Upper lobe of right lung (tissue), 1 donor: ENCODE measurements around the gene PKMYT1. TPM values are rescaled to one million over a fixed set of nuclear protein-coding genes. Genes with fewer than 3 reads are reported as not detected.

Source experiments
- ATAC-seq: fragments of 200-7000 bp; cut with Tn5 transposase; one replicate; pipeline ENCODE4 v1.9.1; 2020; ENCODE audit warnings: mild to moderate bottlenecking, moderate library complexity
- DNase-seq: peaks from one replicate; pipeline ENCODE4 v3.0.0-alpha.2; 2020
- H3K27ac ChIP-seq: fragments of 200-600 bp; one replicate; pipeline ENCODE4 v1.8.0; 2022
- H3K27me3 ChIP-seq: fragments of 200-600 bp; one replicate; pipeline ENCODE4 v1.8.0; 2022; ENCODE audit warnings: mild to moderate bottlenecking
- H3K36me3 ChIP-seq: fragments of 200-600 bp; one replicate; pipeline ENCODE4 v1.8.0; 2022
- H3K4me1 ChIP-seq: fragments of 200-600 bp; one replicate; pipeline ENCODE4 v1.8.0; 2022
- H3K4me3 ChIP-seq: fragments of 200-600 bp; one replicate; pipeline ENCODE4 v1.8.0; 2022; ENCODE audit warnings: mild to moderate bottlenecking
- H3K9me3 ChIP-seq: fragments of 200-600 bp; one replicate; pipeline ENCODE4 v1.8.0; 2022
- intact Hi-C: fragments of 100-400 bp; cut with DNase I; formaldehyde crosslinking; loops from one replicate; pipeline ENCODE4 v1.11.0; 2022
- total RNA-seq: library from RNA; stranded (reverse); fragmentation: NEBNext Ultra II Directional; extraction: Animal tissue kit (Norgen Biotek cat#: 25700); gene quantifications from one replicate; pipeline ENCODE4 v1.2.1, GENCODE V29; 2021
- TF ChIP-seq, protein P1 (sequence below): fragments of 200-600 bp; IDR thresholded peaks from one replicate; pipeline ENCODE4 v1.8.0; 2022; ENCODE audit warnings: antibody characterized with exemption
- donor health status: DM: no; HTN: yes; CAD: no; lungs with severe emphysema.

Gene PKMYT1
- total RNA-seq, 1 donor from 2014 or later: 3.8 TPM

DNA sequence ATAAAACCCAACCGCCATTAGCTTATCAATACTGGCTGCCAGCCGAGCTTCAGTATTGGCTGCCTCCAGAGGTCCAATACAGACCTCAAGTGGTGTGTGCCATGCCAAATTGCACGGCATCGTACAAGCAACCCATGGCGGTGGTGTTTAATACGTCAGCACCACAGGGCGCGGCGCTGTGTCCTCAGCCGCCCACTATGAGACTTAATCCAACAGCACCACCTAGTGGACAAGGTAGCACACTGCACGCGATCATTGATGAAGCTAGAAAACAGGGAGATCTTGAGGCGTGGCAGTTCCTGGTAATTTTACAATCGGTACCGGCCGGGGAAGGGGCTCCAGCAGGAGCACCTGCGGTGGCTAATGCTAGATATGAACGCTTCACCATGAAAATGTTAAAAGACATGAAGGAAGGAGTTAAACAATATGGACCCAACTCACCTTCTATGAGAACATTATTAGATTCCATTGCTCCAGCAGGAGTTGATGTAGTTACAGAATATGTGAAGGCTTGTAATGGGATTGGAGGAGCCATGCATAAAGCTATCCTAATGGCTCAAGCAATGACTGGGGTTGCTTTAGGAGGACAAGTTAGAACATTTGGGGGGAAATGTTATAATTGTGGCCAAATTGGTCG lies 53.1 kb downstream of the PKMYT1 start:
- H3K4me1 ChIP-seq: peaks cover 7% of the 10 kb centered on the region
- ATAC-seq (peak; percentile 97), DNase-seq (peak; percentile 90)
- peaks cover 21% of the 10 kb centered on the region for H3K36me3 ChIP-seq
- intact Hi-C loops: no loop called here
- no peaks in the 10 kb centered on the region for H3K27me3 ChIP-seq
- no peak overlapping the region for H3K27ac ChIP-seq
- no peak overlapping the region for H3K4me3 ChIP-seq
- TF ChIP-seq, protein P1, sequence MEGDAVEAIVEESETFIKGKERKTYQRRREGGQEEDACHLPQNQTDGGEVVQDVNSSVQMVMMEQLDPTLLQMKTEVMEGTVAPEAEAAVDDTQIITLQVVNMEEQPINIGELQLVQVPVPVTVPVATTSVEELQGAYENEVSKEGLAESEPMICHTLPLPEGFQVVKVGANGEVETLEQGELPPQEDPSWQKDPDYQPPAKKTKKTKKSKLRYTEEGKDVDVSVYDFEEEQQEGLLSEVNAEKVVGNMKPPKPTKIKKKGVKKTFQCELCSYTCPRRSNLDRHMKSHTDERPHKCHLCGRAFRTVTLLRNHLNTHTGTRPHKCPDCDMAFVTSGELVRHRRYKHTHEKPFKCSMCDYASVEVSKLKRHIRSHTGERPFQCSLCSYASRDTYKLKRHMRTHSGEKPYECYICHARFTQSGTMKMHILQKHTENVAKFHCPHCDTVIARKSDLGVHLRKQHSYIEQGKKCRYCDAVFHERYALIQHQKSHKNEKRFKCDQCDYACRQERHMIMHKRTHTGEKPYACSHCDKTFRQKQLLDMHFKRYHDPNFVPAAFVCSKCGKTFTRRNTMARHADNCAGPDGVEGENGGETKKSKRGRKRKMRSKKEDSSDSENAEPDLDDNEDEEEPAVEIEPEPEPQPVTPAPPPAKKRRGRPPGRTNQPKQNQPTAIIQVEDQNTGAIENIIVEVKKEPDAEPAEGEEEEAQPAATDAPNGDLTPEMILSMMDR: peak; percentile 97
- H3K9me3 ChIP-seq: no peaks in the 10 kb centered on the region

DNA sequence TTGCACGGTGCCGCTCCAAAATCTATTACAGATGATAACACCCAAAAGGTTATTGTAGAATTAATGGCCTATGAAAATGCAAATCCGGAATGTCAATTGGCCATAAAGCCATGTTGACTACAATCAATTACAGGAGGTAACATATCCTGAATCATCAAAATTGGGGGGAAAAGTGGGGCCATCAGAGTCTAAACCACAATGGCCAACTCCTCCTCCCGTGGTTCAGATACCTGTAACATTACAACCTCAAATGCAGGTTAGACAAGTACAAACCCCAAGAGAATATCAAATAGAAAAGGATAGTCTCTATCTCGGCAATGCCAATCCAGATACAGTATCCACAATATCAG lies 53.6 kb downstream of the PKMYT1 start:
- Histone ChIP-seq H3K27ac (no peak overlapping the region), H3K36me3 (peaks cover 21% of the 10 kb centered on the region)

GRCh38 chr16:2925951-2926649 lies 54.1 kb downstream of the PKMYT1 start:
- Histone ChIP-seq H3K27me3 (no peaks in the 10 kb centered on the region), H3K27ac (no peak overlapping the region), H3K9me3 (no peaks in the 10 kb centered on the region), H3K4me1 (peaks cover 7% of the 10 kb centered on the region), H3K4me3 (no peak overlapping the region), H3K36me3 (peaks cover 21% of the 10 kb centered on the region)
- no peak for ATAC-seq
- intact Hi-C loops: no loop called here
- TF ChIP-seq, protein P1: no peak
- no peak for DNase-seq

More for the DNA sequence above, 53.6 kb downstream of the PKMYT1 start:
- ATAC-seq: no peak
- Histone ChIP-seq H3K4me3 (no peak overlapping the region), H3K9me3 (no peaks in the 10 kb centered on the region), H3K27me3 (no peaks in the 10 kb centered on the region), H3K4me1 (peaks cover 7% of the 10 kb centered on the region)
- intact Hi-C loops: no loop called here
- TF ChIP-seq, protein P1: no peak
- no peak for DNase-seq

GRCh38 chr16:2924901-2925755 lies 55.1 kb downstream of the PKMYT1 start:
- intact Hi-C loops: no loop called here
- no peak for ATAC-seq
- no peak for DNase-seq

DNA sequence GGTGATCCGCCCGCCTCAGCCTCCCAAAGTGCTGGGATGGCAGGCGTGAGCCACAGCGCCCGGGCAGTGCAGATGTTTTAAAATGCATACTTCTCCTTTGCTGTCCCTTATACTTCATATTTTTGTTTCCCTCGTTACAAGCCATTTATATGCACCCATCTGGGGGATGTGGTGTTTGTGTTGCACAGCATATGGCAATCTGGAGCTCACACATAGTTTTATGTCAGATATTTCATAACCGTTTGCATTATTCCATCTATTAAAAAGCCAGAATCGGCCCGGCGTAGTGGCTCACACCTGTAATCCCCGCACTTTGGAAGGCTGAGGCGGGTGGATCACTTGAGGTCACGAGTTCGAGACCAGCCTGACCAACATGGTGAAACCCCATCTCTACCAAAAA lies 56.8 kb downstream of the PKMYT1 start:
- DNase-seq (no peak), ATAC-seq (no peak)
- peaks cover 11% of the 10 kb centered on the region for H3K4me1 ChIP-seq
- H3K27ac ChIP-seq: no peak overlapping the region
- peaks cover 12% of the 10 kb centered on the region for H3K36me3 ChIP-seq
- H3K9me3 ChIP-seq: no peaks in the 10 kb centered on the region
- H3K4me3 ChIP-seq: no peak overlapping the region
- intact Hi-C loops: no loop called here
- no peaks in the 10 kb centered on the region for H3K27me3 ChIP-seq
- TF ChIP-seq, protein P1: no peak

More at GRCh38 chr16:2924901-2925755, 55.1 kb downstream of the PKMYT1 start:
- Histone ChIP-seq H3K9me3 (no peaks in the 10 kb centered on the region), H3K4me3 (no peak overlapping the region), H3K27me3 (no peaks in the 10 kb centered on the region), H3K36me3 (peaks cover 13% of the 10 kb centered on the region), H3K27ac (no peak overlapping the region), H3K4me1 (peaks cover 7% of the 10 kb centered on the region)
- TF ChIP-seq, protein P1: no peak

Other genes starting within 250 kb of the PKMYT1 start
- 660 TPM for gene SRRM2, start 227.8 kb downstream of the PKMYT1 start, total RNA-seq
- gene ELOB, start 203.2 kb downstream of the PKMYT1 start, total RNA-seq: 179 TPM
- gene PRSS33, start 192.9 kb downstream of the PKMYT1 start, total RNA-seq: not detected
- gene PRSS41, start 182.0 kb downstream of the PKMYT1 start, total RNA-seq: not detected
- gene PRSS21, start 163.2 kb downstream of the PKMYT1 start, total RNA-seq: 17.1 TPM
- not detected for gene ZG16B, start 150.1 kb downstream of the PKMYT1 start, total RNA-seq
- gene PRSS22, start 122.3 kb downstream of the PKMYT1 start, total RNA-seq: 15.2 TPM
- gene FLYWCH2, start 97.2 kb downstream of the PKMYT1 start, total RNA-seq: 29.0 TPM
- gene FLYWCH1, start 68.5 kb downstream of the PKMYT1 start, total RNA-seq: 41.3 TPM
- not detected for gene KREMEN2, start 16.2 kb downstream of the PKMYT1 start, total RNA-seq
- gene PAQR4, start 11.1 kb downstream of the PKMYT1 start, total RNA-seq: 7.4 TPM
- gene CLDN9, start 32.5 kb upstream of the PKMYT1 start, total RNA-seq: 0.75 TPM
- not detected for gene CLDN6, start 37.7 kb upstream of the PKMYT1 start, total RNA-seq
- gene TNFRSF12A, start 39.9 kb upstream of the PKMYT1 start, total RNA-seq: 74.9 TPM
- 55.7 TPM for gene HCFC1R1, start 43.5 kb upstream of the PKMYT1 start, total RNA-seq
- 31.4 TPM for gene THOC6, start 43.6 kb upstream of the PKMYT1 start, total RNA-seq
- gene BICDL2, start 56.5 kb upstream of the PKMYT1 start, total RNA-seq: 16.3 TPM
- gene MMP25, start 66.1 kb upstream of the PKMYT1 start, total RNA-seq: 12.8 TPM
- gene IL32, start 85.2 kb upstream of the PKMYT1 start, total RNA-seq: 91.5 TPM
- gene ZSCAN10, start 118.8 kb upstream of the PKMYT1 start, total RNA-seq: not detected
- 11.7 TPM for gene ZNF205, start 132.1 kb upstream of the PKMYT1 start, total RNA-seq
- gene ZNF213, start 154.6 kb upstream of the PKMYT1 start, total RNA-seq: 9.1 TPM
- gene OR1F1, start 207.8 kb upstream of the PKMYT1 start, total RNA-seq: not detected